ENCODE results near the gene CDT1. TPM values are rescaled to one million over a fixed set of nuclear protein-coding genes. Genes with fewer than 3 reads are reported as not detected.
A peak's percentile ranks its signal among the peaks of the same experiment; 100 is the strongest.

The CDT1 gene
- total and polyA plus RNA-seq, 9 donors, result 0.18 to 3.2 (median 0.95) TPM; not detected in 1

- no peak for DNase-seq
- WGBS, 3 donors, result 89 to 92% (median 92%) methylated on average over 33 of the region's 33 CpGs
- intact Hi-C loops (cut with DNase I), result no loop called here
- Histone ChIP-seq H3K27me3 (no peaks in the 10 kb centered on the region), H3K36me3 (no peaks in the 10 kb centered on the region), H3K9me3 (no peaks in the 10 kb centered on the region), H3K4me1 (ENCODE audit: insufficient read depth) (no peaks in the 10 kb centered on the region), H3K4me3 (no peak overlapping the region), H3K27ac (no peak overlapping the region)
- TF ChIP-seq CTCF (IDR thresholded peaks at IDR 0.05) (no peak), POLR2A (IDR thresholded peaks at IDR 0.05) (no peak), EP300 (IDR thresholded peaks at IDR 0.05) (no peak)
These were observed 47.1 kb downstream of the CDT1 start for GRCh38 chr16:88850531-88851199.

- WGBS, 3 donors, result 90 to 95% (median 94%) methylated on average over 19 of the region's 19 CpGs
- no peaks in the 10 kb centered on the region for H3K36me3 ChIP-seq
- intact Hi-C loops (cut with DNase I), result no loop called here
- H3K4me3 ChIP-seq, result no peak overlapping the region
- H3K9me3 ChIP-seq, result no peaks in the 10 kb centered on the region
- H3K27ac ChIP-seq, result no peak overlapping the region
- TF ChIP-seq EP300 (IDR thresholded peaks at IDR 0.05) (no peak), CTCF (IDR thresholded peaks at IDR 0.05) (no peak)
- no peaks in the 10 kb centered on the region for H3K27me3 ChIP-seq
- peaks cover 2% of the 10 kb centered on the region for H3K4me1 ChIP-seq (ENCODE audit: insufficient read depth)
- no peak for DNase-seq
These were observed 48.0 kb downstream of the CDT1 start for GRCh38 chr16:88851616-88852015.

- no peaks in the 10 kb centered on the region for H3K36me3 ChIP-seq
- no peaks in the 10 kb centered on the region for H3K27me3 ChIP-seq
- no peak for DNase-seq
- 76 to 82% (median 81%) methylated on average over 17 of the region's 17 CpGs for WGBS, 3 donors
- intact Hi-C loops (cut with DNase I), result no loop called here
- peaks cover 5% of the 10 kb centered on the region for H3K4me1 ChIP-seq (ENCODE audit: insufficient read depth)
- H3K4me3 ChIP-seq, result no peak overlapping the region
- H3K9me3 ChIP-seq, result no peaks in the 10 kb centered on the region
- TF ChIP-seq CTCF (IDR thresholded peaks at IDR 0.05) (no peak), EP300 (IDR thresholded peaks at IDR 0.05) (no peak), POLR2A (IDR thresholded peaks at IDR 0.05) (no peak)
- no peak overlapping the region for H3K27ac ChIP-seq
These were observed 49.8 kb downstream of the CDT1 start for GRCh38 chr16:88853325-88853941.

GRCh38 chr16:88854306-88855111 lies 50.9 kb downstream of the CDT1 start:
- intact Hi-C loops (cut with DNase I), result loop anchor here in 2 of 4 donors (5.0 kb wide), 2 partner anchors 37 to 42 kb away; partner anchors contain the start of gene APRT (in 1 of the 2)
- Histone ChIP-seq H3K36me3 (no peaks in the 10 kb centered on the region), H3K4me1 (ENCODE audit: insufficient read depth) (peaks cover 5% of the 10 kb centered on the region), H3K4me3 (no peak overlapping the region), H3K9me3 (no peaks in the 10 kb centered on the region), H3K27me3 (no peaks in the 10 kb centered on the region), H3K27ac (no peak overlapping the region)
- DNase-seq, result peak in 1 of 5 donors; percentile 34
- TF ChIP-seq POLR2A (IDR thresholded peaks at IDR 0.05), result no peak
- TF ChIP-seq CTCF (IDR thresholded peaks at IDR 0.05), result no peak
- TF ChIP-seq EP300 (IDR thresholded peaks at IDR 0.05), result no peak
- WGBS, 3 donors, result 70 to 79% (median 74%) methylated on average over 19 to 20 of the region's 20 CpGs

Measured in ovary (tissue), 9 donors.